ENCODE data around the gene CLBA1. TPM values are rescaled to one million over a fixed set of nuclear protein-coding genes. Genes with fewer than 3 reads are reported as not detected.
"Not testable (repeated sequence)": the region's sequence is repeated elsewhere in the genome, so short reads cannot be mapped to it uniquely, and the experiment has no call there.

The CLBA1 gene
- total RNA-seq, 4 donors from 2014 or later = 2.4 to 8.8 (median 5.8) TPM

GRCh38 chr14:105023791-105024480 is 38.3 kb downstream of the CLBA1 start:
- Histone ChIP-seq H3K36me3 (no peaks in the 10 kb centered on the region), H3K4me1 (peaks cover 0 to 38% (median 14%) of the 10 kb centered on the region in 3 donors), H3K27me3 (no peaks in the 10 kb centered on the region), H3K9me3 (no peaks in the 10 kb centered on the region), H3K4me3 (no peak overlapping the region), H3K27ac (no peak overlapping the region)
- no peak for TF ChIP-seq EP300 (IDR thresholded peaks at IDR 0.05)
- TF ChIP-seq POLR2A (IDR thresholded peaks at IDR 0.05) = no peak
- no peak for TF ChIP-seq CTCF (IDR thresholded peaks at IDR 0.05)
- no peak for TF ChIP-seq POLR2AphosphoS5 (IDR thresholded peaks at IDR 0.05)
- no peak for ATAC-seq
- 51 to 76% methylated on average over 2 to 4 of the region's 4 CpGs for WGBS, 2 donors (ENCODE audit: low coverage in 1 of 2)

GRCh38 chr14:105025429-105025828 is 39.8 kb downstream of the CLBA1 start:
- Histone ChIP-seq H3K36me3 (no peaks in the 10 kb centered on the region), H3K9me3 (no peaks in the 10 kb centered on the region), H3K27ac (no peak overlapping the region), H3K27me3 (no peaks in the 10 kb centered on the region), H3K4me1 (peaks cover 0 to 23% (median 8%) of the 10 kb centered on the region in 3 donors), H3K4me3 (no peak overlapping the region)
- ATAC-seq = no peak
- 50 to 98% methylated on average over 1 to 6 of the region's 6 CpGs for WGBS, 2 donors (ENCODE audit: low coverage in 1 of 2)
- no peak for TF ChIP-seq CTCF (IDR thresholded peaks at IDR 0.05)
- TF ChIP-seq POLR2AphosphoS5 (IDR thresholded peaks at IDR 0.05) = no peak
- no peak for TF ChIP-seq EP300 (IDR thresholded peaks at IDR 0.05)
- TF ChIP-seq POLR2A (IDR thresholded peaks at IDR 0.05) = no peak

DNA sequence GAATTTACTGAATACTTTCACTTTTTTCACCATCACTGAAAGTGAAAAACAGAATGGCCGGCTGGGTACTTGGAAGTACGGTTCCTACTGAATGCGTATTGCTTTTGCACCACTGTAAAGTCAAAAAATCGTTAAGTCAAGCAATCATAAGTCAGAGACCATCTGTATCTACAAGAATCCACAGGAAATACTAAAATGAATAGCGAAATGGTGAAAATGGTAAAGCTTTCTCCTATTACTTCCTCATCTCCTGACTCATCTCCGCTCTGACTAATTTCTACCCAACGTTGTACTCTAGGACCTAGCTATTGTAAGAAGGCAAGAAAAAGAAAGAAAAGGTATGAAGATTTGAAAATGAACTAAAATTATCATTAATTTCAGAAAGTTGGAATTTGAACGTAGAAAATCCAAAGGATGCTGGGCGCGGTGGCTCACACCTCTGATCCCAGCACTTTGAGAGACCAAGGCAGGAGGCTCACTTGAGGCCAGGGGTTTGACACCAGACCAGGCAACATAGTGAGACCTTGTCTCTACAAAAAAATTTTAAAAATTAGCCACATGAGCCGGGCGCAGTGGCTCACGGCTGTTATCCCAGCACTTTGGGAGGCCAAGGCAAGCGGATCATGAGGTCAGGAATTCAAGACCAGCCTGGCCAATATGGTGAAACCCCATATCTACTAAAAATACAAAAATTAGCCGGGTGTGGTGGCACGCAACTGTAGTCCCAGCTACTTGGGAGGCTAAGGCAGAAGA is 40.6 kb downstream of the CLBA1 start:
- peaks cover 0 to 22% (median 8%) of the 10 kb centered on the region in 3 donors for H3K4me1 ChIP-seq
- H3K27ac ChIP-seq = no peak overlapping the region
- H3K9me3 ChIP-seq = no peaks in the 10 kb centered on the region
- no peaks in the 10 kb centered on the region for H3K27me3 ChIP-seq
- no peak overlapping the region for H3K4me3 ChIP-seq
- WGBS, 2 donors (ENCODE audit: low coverage in 1 of 2) = 90% methylated on average over 14 to 16 of the region's 16 CpGs
- TF ChIP-seq CTCF (IDR thresholded peaks at IDR 0.05) = no peak
- TF ChIP-seq EP300 (IDR thresholded peaks at IDR 0.05) = no peak
- TF ChIP-seq POLR2A (IDR thresholded peaks at IDR 0.05) = no peak
- TF ChIP-seq POLR2AphosphoS5 (IDR thresholded peaks at IDR 0.05) = no peak
- no peaks in the 10 kb centered on the region for H3K36me3 ChIP-seq
- no peak for ATAC-seq

DNA sequence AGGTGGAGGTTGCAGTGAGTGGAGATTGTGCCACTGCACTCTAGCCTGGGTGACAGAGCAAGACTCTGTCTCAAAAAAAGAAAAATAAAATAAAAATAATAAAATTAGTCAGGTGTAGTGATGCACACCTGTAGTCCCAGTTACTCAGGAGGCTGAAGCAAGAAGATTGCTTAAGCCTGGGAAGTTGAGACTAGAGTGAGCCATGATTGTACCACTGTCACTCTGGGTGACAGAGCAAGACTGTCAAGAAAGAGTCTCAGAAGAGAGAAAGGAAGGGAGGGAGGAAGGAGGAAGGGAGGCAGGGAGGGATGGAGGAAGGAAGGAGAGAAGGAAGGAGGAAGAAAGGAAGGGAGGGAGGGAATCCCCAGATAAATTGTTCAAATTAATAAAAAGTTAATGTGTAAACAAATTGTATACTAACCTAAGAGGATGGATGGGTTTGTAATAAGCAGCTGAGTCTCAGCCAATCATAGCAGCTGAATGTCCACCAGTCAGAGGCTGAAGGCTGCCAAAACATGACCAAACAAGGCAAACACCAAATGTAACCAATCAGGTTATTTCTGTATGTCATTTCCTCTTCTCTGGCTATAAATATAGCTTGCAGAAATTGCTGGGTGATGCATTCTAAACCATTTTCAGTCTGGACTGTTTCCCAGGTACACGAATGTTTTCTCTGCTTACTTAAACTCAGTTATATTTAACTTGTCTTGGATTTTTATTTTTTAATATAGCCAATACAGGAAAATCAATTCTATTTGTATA is 41.4 kb downstream of the CLBA1 start:
- TF ChIP-seq CTCF (IDR thresholded peaks at IDR 0.05) = no peak
- H3K9me3 ChIP-seq = no peaks in the 10 kb centered on the region
- H3K27me3 ChIP-seq = no peaks in the 10 kb centered on the region
- WGBS, 2 donors (ENCODE audit: low coverage in 1 of 2) = 0 to 14% methylated on average over 1 of the region's 1 CpG
- H3K4me3 ChIP-seq = no peak overlapping the region
- ATAC-seq = no peak
- no peak overlapping the region for H3K27ac ChIP-seq
- H3K4me1 ChIP-seq = peaks cover 0 to 15% (median 4%) of the 10 kb centered on the region in 3 donors
- H3K36me3 ChIP-seq = no peaks in the 10 kb centered on the region

DNA sequence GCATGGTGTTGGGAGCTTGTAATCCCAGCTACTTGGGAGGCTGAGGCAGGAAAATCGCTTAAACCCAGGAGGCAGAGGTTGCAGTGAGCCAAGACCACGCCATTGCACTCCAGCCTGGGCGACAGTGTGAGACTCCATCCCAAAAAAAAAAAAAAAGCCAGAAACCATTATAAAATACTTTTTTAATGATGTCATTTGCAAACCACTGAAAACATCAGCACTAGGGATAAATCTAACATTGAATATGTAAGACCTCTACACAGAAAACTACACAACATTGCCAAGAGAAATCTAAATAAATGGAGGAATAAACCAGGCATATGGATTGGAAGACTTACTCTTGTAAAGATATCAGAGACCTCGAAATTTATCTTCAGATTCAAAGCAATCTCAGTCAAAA is 42.1 kb downstream of the CLBA1 start:
- H3K36me3 ChIP-seq, H3K4me3 ChIP-seq, ATAC-seq, H3K4me1 ChIP-seq, H3K27me3 ChIP-seq, H3K27ac ChIP-seq, H3K9me3 ChIP-seq: not testable (repeated sequence)
- WGBS, 2 donors (ENCODE audit: low coverage in 1 of 2) = 65 to 72% methylated on average over 3 to 4 of the region's 4 CpGs

Data from gastroesophageal sphincter (tissue), 4 donors.